Trophoblast cell (in vitro differentiated cells and primary cell): Measurements from ENCODE around the gene ERGIC1.

Experiments
- DNase-seq, 2 donors: peaks; one replicate each; pipeline ENCODE4 v3.0.0-alpha.2; 2016
- H2AFZ ChIP-seq: 2 replicates; pipeline ENCODE4 v1.6.1; 2013; ENCODE audit warnings: low read length, moderate library complexity, mild to moderate bottlenecking; ENCODE audit not compliant: insufficient read depth, poor library complexity
- H2AK5ac ChIP-seq: 2 replicates; pipeline ENCODE4 v1.6.1; 2013; ENCODE audit warnings: mild to moderate bottlenecking, low read length
- H2BK120ac ChIP-seq: 2 replicates; pipeline ENCODE4 v1.6.1; 2013; ENCODE audit warnings: low read length, mild to moderate bottlenecking, moderate library complexity; ENCODE audit not compliant: insufficient read depth, poor library complexity
- H2BK12ac ChIP-seq: 2 replicates; pipeline ENCODE4 v1.6.1; 2013; ENCODE audit warnings: mild to moderate bottlenecking, low read length, moderate library complexity
- H2BK5ac ChIP-seq: 2 replicates; pipeline ENCODE4 v1.6.1; 2013; ENCODE audit warnings: low read length, low read depth, moderate library complexity, mild to moderate bottlenecking; ENCODE audit not compliant: poor library complexity
- H3K14ac ChIP-seq: 2 replicates; pipeline ENCODE4 v1.6.1; 2013; ENCODE audit warnings: mild to moderate bottlenecking, low read length
- H3K18ac ChIP-seq: 2 replicates; pipeline ENCODE4 v1.6.1; 2013; ENCODE audit warnings: mild to moderate bottlenecking, low read length
- H3K23ac ChIP-seq: 2 replicates; pipeline ENCODE4 v1.6.1; 2013; ENCODE audit warnings: low read length
- H3K27ac ChIP-seq: 2 replicates; pipeline ENCODE4 v1.5.1; 2013; ENCODE audit warnings: low read depth, mild to moderate bottlenecking, inconsistent platforms, low read length, moderate library complexity
- H3K27me3 ChIP-seq: 2 replicates; pipeline ENCODE4 v1.6.1; 2013; ENCODE audit warnings: inconsistent platforms, mild to moderate bottlenecking, low read length, moderate library complexity; ENCODE audit not compliant: insufficient read depth
- H3K36me3 ChIP-seq, 2 experiments: 1 replicate in 1 of 2; 2 replicates in 1 of 2; pipeline ENCODE4 v1.6.1; 2013; ENCODE audit warnings: low read length in 2 of 2, mild to moderate bottlenecking in 2 of 2, moderate library complexity in 1 of 2; ENCODE audit not compliant: insufficient read depth in 2 of 2, control insufficient read depth in 1 of 2
- H3K4ac ChIP-seq: 2 replicates; pipeline ENCODE4 v1.6.1; 2013; ENCODE audit warnings: low read depth, mild to moderate bottlenecking, low read length, moderate library complexity
- H3K4me1 ChIP-seq, 2 experiments: 1 replicate in 1 of 2; 2 replicates in 1 of 2; pipeline ENCODE4 v1.6.1; 2013; ENCODE audit warnings: low read length in 2 of 2, mild to moderate bottlenecking in 2 of 2, moderate library complexity in 1 of 2; ENCODE audit not compliant: insufficient read depth in 2 of 2, control insufficient read depth in 1 of 2
- H3K4me2 ChIP-seq: 2 replicates; pipeline ENCODE4 v1.6.1; 2013; ENCODE audit warnings: inconsistent platforms, mild to moderate bottlenecking, low read length, moderate library complexity
- H3K4me3 ChIP-seq: 2 replicates; pipeline ENCODE4 v1.5.1; 2013; ENCODE audit warnings: mild to moderate bottlenecking, low read depth, low read length, inconsistent platforms
- H3K79me1 ChIP-seq: one replicate; pipeline ENCODE4 v1.6.1; 2013; ENCODE audit warnings: low read length
- H3K79me2 ChIP-seq: 2 replicates; pipeline ENCODE4 v1.6.1; 2013; ENCODE audit warnings: low read length, mild to moderate bottlenecking; ENCODE audit not compliant: control insufficient read depth, insufficient read depth, poor library complexity
- H3K9ac ChIP-seq: 2 replicates; pipeline ENCODE4 v1.6.1; 2013; ENCODE audit warnings: mild to moderate bottlenecking, low read length
- H3K9me3 ChIP-seq: 2 replicates; pipeline ENCODE4 v1.6.1; 2013; ENCODE audit warnings: low read depth, mild to moderate bottlenecking, control low read depth, inconsistent platforms, low read length; ENCODE audit not compliant: insufficient read depth
- H4K12ac ChIP-seq: 2 replicates; pipeline ENCODE4 v1.6.1; 2013; ENCODE audit warnings: low read depth, mild to moderate bottlenecking, low read length, moderate library complexity
- H4K8ac ChIP-seq: 2 replicates; pipeline ENCODE4 v1.6.1; 2013; ENCODE audit warnings: low read depth, mild to moderate bottlenecking, low read length, moderate library complexity
- H4K91ac ChIP-seq: one replicate; pipeline ENCODE4 v1.6.1; 2013; ENCODE audit warnings: low read depth, mild to moderate bottlenecking, low read length, moderate library complexity
- WGBS: extraction: QIAGEN DNeasy Blood & Tissue Kit; methylation state at CpG from one replicate; pipeline ENCODE4 v1.1.7; 2013; ENCODE audit warnings: missing lambda C conversion rate; ENCODE audit not compliant: insufficient read length, insufficient coverage; ENCODE audit errors: extremely low coverage; 5-methylcytosine and 5-hydroxymethylcytosine counted together

ERGIC1 gene

DNA sequence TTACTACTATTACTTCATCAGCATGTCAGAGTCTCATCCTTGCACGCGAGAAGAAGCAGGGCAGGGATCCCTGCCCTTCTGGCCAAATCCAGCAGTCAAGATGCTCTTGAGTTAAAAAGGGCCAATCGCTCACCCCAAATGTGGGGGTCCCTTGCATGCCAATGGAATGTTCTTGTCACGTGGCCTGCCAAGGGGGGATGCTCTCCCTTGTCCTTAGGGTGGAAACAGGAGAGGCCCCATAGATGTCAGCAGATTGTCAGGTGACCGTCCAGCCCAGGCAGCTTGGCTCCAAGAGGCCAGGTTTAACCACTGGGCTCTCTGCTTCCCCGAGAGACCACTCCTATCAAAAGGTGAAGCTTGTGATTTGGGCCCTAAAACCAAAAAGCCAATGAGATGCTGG lies 37.7 kb upstream of the ERGIC1 start:
- Histone ChIP-seq H2BK120ac (no peak overlapping the region), H3K4me2 (no peak overlapping the region), H3K9ac (no peak overlapping the region), H3K79me2 (no peaks in the 10 kb centered on the region), H3K4me3 (no peak overlapping the region), H3K27me3 (no peaks in the 10 kb centered on the region), H2AFZ (no peak overlapping the region), H3K27ac (no peak overlapping the region), H4K8ac (no peak overlapping the region), H3K79me1 (no peaks in the 10 kb centered on the region), H4K91ac (no peak overlapping the region), H3K18ac (no peak overlapping the region), H3K23ac (no peak overlapping the region), H2BK12ac (no peak overlapping the region), H3K9me3 (no peaks in the 10 kb centered on the region), H3K4ac (no peak overlapping the region), H4K12ac (no peak overlapping the region), H2AK5ac (no peak overlapping the region), H2BK5ac (no peak overlapping the region), H3K36me3 (no peaks in the 10 kb centered on the region), H3K14ac (no peak overlapping the region), H3K4me1 (peaks cover 4 to 16% of the 10 kb centered on the region in 2 experiments)
- no CpG with 5 or more reads among the region's 6 CpGs for WGBS
- no peak for DNase-seq

DNA sequence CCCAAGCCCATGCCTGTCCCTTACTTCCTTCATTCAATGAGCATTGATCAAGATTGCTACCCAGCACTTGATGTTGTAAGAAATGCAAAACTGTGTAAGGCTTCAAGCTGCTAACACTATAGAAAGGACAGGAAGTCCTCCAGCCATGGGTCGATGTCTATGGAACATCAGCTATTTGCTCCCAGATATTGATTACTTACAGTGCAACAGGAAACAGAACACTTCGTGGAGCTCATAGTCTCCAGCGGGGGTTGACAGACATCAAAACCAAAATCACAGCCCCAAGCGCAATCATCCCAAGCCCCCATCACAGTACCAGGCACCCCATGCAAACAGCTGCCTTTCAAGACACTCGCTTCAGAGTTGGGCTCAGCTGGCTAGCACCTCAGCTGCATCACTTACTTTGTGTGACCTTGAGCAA lies 36.3 kb upstream of the ERGIC1 start:
- H3K4me3 ChIP-seq, result no peak overlapping the region
- H4K12ac ChIP-seq, result no peak overlapping the region
- H3K27me3 ChIP-seq, result no peaks in the 10 kb centered on the region
- H2BK5ac ChIP-seq, result no peak overlapping the region
- no peak overlapping the region for H3K4me2 ChIP-seq
- H3K9ac ChIP-seq, result no peak overlapping the region
- H3K27ac ChIP-seq, result no peak overlapping the region
- no peak overlapping the region for H2BK120ac ChIP-seq
- no peak for DNase-seq
- no peak overlapping the region for H4K8ac ChIP-seq
- no peaks in the 10 kb centered on the region for H3K36me3 ChIP-seq
- no peak overlapping the region for H4K91ac ChIP-seq
- no peak overlapping the region for H3K23ac ChIP-seq
- no peak overlapping the region for H2AFZ ChIP-seq
- no peak overlapping the region for H3K14ac ChIP-seq
- no peaks in the 10 kb centered on the region for H3K9me3 ChIP-seq
- no peak overlapping the region for H2BK12ac ChIP-seq
- no peak overlapping the region for H3K18ac ChIP-seq
- H3K79me2 ChIP-seq, result no peaks in the 10 kb centered on the region
- no peak overlapping the region for H2AK5ac ChIP-seq
- no peak overlapping the region for H3K4ac ChIP-seq
- peaks cover 4 to 14% of the 10 kb centered on the region in 2 experiments for H3K4me1 ChIP-seq
- WGBS, result no CpG with 5 or more reads among the region's 5 CpGs
- no peaks in the 10 kb centered on the region for H3K79me1 ChIP-seq

DNA sequence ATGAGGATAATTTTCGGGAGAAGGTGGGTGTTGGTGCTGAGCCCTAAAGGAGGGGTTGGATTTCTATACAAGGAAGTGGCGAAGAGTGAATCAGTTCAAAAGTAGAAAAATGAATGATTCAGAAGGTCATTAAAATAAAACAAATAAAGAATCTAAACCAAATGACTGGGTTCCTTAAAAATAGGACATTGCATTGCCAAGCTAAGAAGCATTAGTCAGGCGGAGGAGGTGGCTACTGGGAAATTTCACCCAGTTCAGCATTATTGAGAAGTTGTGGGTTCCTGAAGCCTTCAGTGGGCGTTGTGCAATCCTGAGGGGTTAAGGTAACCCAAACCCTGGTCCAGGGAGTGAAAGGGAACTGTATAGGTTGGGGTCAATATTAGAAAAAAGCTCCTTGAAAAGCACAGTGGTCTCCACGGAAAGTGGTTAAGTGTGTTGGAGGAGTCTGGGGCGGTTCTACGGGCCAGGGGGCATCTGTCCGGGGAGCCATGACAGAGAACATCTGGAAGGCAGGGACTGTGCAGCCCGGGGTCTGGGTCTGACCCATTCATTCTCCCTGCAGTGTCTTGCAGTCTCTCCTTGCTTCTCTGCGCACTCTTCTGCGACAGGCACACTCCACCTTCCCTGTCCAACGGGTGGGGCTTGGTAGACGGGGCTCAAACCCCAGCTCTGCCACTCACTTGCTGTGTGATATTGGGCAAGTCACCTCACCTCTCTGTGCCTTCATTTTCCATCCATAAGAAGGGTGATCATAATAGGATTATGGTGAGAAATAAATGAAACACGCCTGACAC lies 35.4 kb upstream of the ERGIC1 start:
- H3K79me2 ChIP-seq, result no peaks in the 10 kb centered on the region
- WGBS, result no CpG with 5 or more reads among the region's 14 CpGs
- H3K27ac ChIP-seq, result no peak overlapping the region
- no peak overlapping the region for H3K4me2 ChIP-seq
- peaks cover 4 to 14% of the 10 kb centered on the region in 2 experiments for H3K4me1 ChIP-seq
- H3K14ac ChIP-seq, result no peak overlapping the region
- no peak overlapping the region for H4K12ac ChIP-seq
- no peak overlapping the region for H3K4ac ChIP-seq
- H2AK5ac ChIP-seq, result no peak overlapping the region
- H3K18ac ChIP-seq, result no peak overlapping the region
- no peak overlapping the region for H3K23ac ChIP-seq
- H3K4me3 ChIP-seq, result no peak overlapping the region
- peak overlapping the region; percentile 18 for H2BK12ac ChIP-seq
- H3K9me3 ChIP-seq, result no peaks in the 10 kb centered on the region
- no peak overlapping the region for H2BK120ac ChIP-seq
- H3K36me3 ChIP-seq, result no peaks in the 10 kb centered on the region
- no peak overlapping the region for H4K8ac ChIP-seq
- no peaks in the 10 kb centered on the region for H3K79me1 ChIP-seq
- H3K9ac ChIP-seq, result no peak overlapping the region
- no peaks in the 10 kb centered on the region for H3K27me3 ChIP-seq
- H2BK5ac ChIP-seq, result no peak overlapping the region
- H2AFZ ChIP-seq, result no peak overlapping the region
- DNase-seq, result peak in 1 of 2 donors; percentile 37
- H4K91ac ChIP-seq, result no peak overlapping the region

DNA sequence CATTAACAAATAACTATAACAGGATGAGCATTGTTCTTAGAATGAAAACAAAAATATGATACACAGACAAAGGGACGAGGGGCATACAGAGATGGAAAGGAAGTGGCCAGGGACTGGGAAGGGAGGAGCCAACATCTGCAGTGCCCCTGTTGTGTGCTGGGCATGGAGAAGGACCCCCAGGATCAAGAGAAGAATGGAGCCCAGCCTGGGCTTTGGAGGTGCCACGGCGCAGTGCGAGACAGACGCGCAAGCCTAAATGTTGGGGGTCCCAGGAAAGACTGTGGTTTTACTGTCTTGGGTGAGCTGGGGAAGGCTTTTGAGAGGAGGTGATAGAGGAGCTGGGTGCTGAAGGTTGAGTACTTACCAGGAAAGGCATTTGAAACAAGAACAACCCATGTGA lies 34.6 kb upstream of the ERGIC1 start:
- no peak for DNase-seq
- no peaks in the 10 kb centered on the region for H3K27me3 ChIP-seq
- no peak overlapping the region for H3K4me3 ChIP-seq
- H2BK12ac ChIP-seq, result no peak overlapping the region
- peak overlapping the region; percentile 19 for H4K91ac ChIP-seq
- no peak overlapping the region for H2AK5ac ChIP-seq
- H2BK120ac ChIP-seq, result no peak overlapping the region
- no peaks in the 10 kb centered on the region for H3K79me1 ChIP-seq
- H2AFZ ChIP-seq, result no peak overlapping the region
- no peak overlapping the region for H3K4ac ChIP-seq
- H3K9me3 ChIP-seq, result no peaks in the 10 kb centered on the region
- H4K8ac ChIP-seq, result no peak overlapping the region
- no CpG with 5 or more reads among the region's 6 CpGs for WGBS
- H3K4me1 ChIP-seq, result peaks cover 4 to 14% of the 10 kb centered on the region in 2 experiments
- no peak overlapping the region for H3K9ac ChIP-seq
- peak overlapping the region; percentile 32 for H3K14ac ChIP-seq
- H3K36me3 ChIP-seq, result no peaks in the 10 kb centered on the region
- H3K27ac ChIP-seq, result no peak overlapping the region
- H4K12ac ChIP-seq, result no peak overlapping the region
- H2BK5ac ChIP-seq, result no peak overlapping the region
- no peaks in the 10 kb centered on the region for H3K79me2 ChIP-seq
- H3K4me2 ChIP-seq, result no peak overlapping the region
- no peak overlapping the region for H3K18ac ChIP-seq
- H3K23ac ChIP-seq, result no peak overlapping the region
